Epithelial cell of proximal tubule (primary cell): ENCODE measurements around the gene AGBL4. TPM values are rescaled to one million over a fixed set of nuclear protein-coding genes. Genes with fewer than 3 reads are reported as not detected.

Experiments used
- DNase-seq: peaks from one replicate; pipeline ENCODE4 v3.0.0-alpha.2; 2011; ENCODE audit warnings: low read depth
- H3K4me3 ChIP-seq: 2 replicates; pipeline ENCODE4 v1.5.1; 2011; ENCODE audit warnings: low read depth, mild to moderate bottlenecking, low read length
- CTCF ChIP-seq: conservative IDR thresholded peaks from 2 replicates; pipeline ENCODE4 v1.5.1; 2012; ENCODE audit warnings: low read depth, mild to moderate bottlenecking, low read length
- total RNA-seq: library from RNA; depleted of rRNA; stranded (reverse); fragments of >200 nt; gene quantifications from 2 replicates; pipeline ENCODE4 v1.2.3, GENCODE V29; 2015

The AGBL4 gene
- total RNA-seq, 1 donor from 2014 or later: not detected

- DNase-seq: no peak
- no peak for TF ChIP-seq CTCF
- no peak overlapping the region for H3K4me3 ChIP-seq
Measured at GRCh38 chr1:48757363-48757762, 1266.4 kb downstream of the AGBL4 start.

- no peak overlapping the region for H3K4me3 ChIP-seq
- no peak for TF ChIP-seq CTCF
- DNase-seq: no peak
Measured at GRCh38 chr1:48756683-48757316, 1267.0 kb downstream of the AGBL4 start.

- no peak for DNase-seq
- TF ChIP-seq CTCF: no peak
- no peak overlapping the region for H3K4me3 ChIP-seq
Measured at GRCh38 chr1:48753293-48753692, 1270.5 kb downstream of the AGBL4 start.

GRCh38 chr1:48750109-48750508, 1273.6 kb downstream of the AGBL4 start:
- no peak overlapping the region for H3K4me3 ChIP-seq
- no peak for TF ChIP-seq CTCF
- DNase-seq: no peak

GRCh38 chr1:48749068-48749467, 1274.7 kb downstream of the AGBL4 start:
- TF ChIP-seq CTCF: no peak
- DNase-seq: no peak
- no peak overlapping the region for H3K4me3 ChIP-seq

- no peak for TF ChIP-seq CTCF
- DNase-seq: no peak
- no peak overlapping the region for H3K4me3 ChIP-seq
Measured at GRCh38 chr1:48746906-48747305, 1276.8 kb downstream of the AGBL4 start.

- no peak for TF ChIP-seq CTCF
- DNase-seq: no peak
- no peak overlapping the region for H3K4me3 ChIP-seq
Measured at GRCh38 chr1:48744032-48744431, 1279.7 kb downstream of the AGBL4 start.
